ENCODE data around the gene MOSMO. TPM values are rescaled to one million over a fixed set of nuclear protein-coding genes. Genes with fewer than 3 reads are reported as not detected.
A peak's percentile ranks its signal among the peaks of the same experiment; 100 is the strongest.
"Not testable (repeated sequence)": the region's sequence is repeated elsewhere in the genome, so short reads cannot be mapped to it uniquely, and the experiment has no call there.

Gene MOSMO
- total and polyA plus RNA-seq, 2 donors from 2014 or later, result 6.3 to 12.8 TPM

GRCh38 chr16:22123759-22124490 lies 116.0 kb downstream of the MOSMO start:
- H3K36me3 ChIP-seq (ENCODE audit: control insufficient read depth in 2 of 3, insufficient read depth in 3 of 3, low read length in 3 of 3), result no peaks in the 10 kb centered on the region
- TF ChIP-seq CTCF (IDR thresholded peaks at IDR 0.05; ENCODE audit: borderline replicate concordance, extremely low read depth, insufficient read depth), result no peak
- FAIRE-seq, result no peak
- H3K4me3 ChIP-seq (ENCODE audit: low read length in 3 of 3), result no peak overlapping the region
- intact Hi-C loops (cut with DNase I), result no loop called here
- no peaks in the 10 kb centered on the region for H3K27me3 ChIP-seq (ENCODE audit: control insufficient read depth, insufficient read depth, low read length)
- DNase-seq, result peak in 1 of 5 donors; percentile 12
- no peak overlapping the region for H3K9ac ChIP-seq (ENCODE audit: low read length in 3 of 3)
- no peak overlapping the region for H3K27ac ChIP-seq (ENCODE audit: low read depth in 2 of 2, low read length in 2 of 2)
- H3K9me3 ChIP-seq (ENCODE audit: control insufficient read depth in 2 of 3, insufficient read depth in 1 of 3, low read length in 3 of 3), result no peaks in the 10 kb centered on the region
- H3K4me1 ChIP-seq (ENCODE audit: control insufficient read depth in 2 of 3, insufficient read depth in 2 of 3, low read depth in 1 of 3, low read length in 3 of 3), result no peaks in the 10 kb centered on the region

- H3K36me3 ChIP-seq (ENCODE audit: control insufficient read depth in 2 of 3, insufficient read depth in 3 of 3, low read length in 3 of 3), result no peaks in the 10 kb centered on the region
- H3K4me1 ChIP-seq (ENCODE audit: control insufficient read depth in 2 of 3, insufficient read depth in 2 of 3, low read depth in 1 of 3, low read length in 3 of 3), result no peaks in the 10 kb centered on the region
- FAIRE-seq (no peak), DNase-seq (no peak)
- no peaks in the 10 kb centered on the region for H3K9me3 ChIP-seq (ENCODE audit: control insufficient read depth in 2 of 3, insufficient read depth in 1 of 3, low read length in 3 of 3)
- intact Hi-C loops (cut with DNase I), result no loop called here
- no peak overlapping the region for H3K27ac ChIP-seq (ENCODE audit: low read depth in 2 of 2, low read length in 2 of 2)
- no peak overlapping the region for H3K4me3 ChIP-seq (ENCODE audit: low read length in 3 of 3)
- no peak for TF ChIP-seq CTCF (IDR thresholded peaks at IDR 0.05; ENCODE audit: borderline replicate concordance, extremely low read depth, insufficient read depth)
- no peak overlapping the region for H3K9ac ChIP-seq (ENCODE audit: low read length in 3 of 3)
- H3K27me3 ChIP-seq (ENCODE audit: control insufficient read depth, insufficient read depth, low read length), result no peaks in the 10 kb centered on the region
These were observed 116.8 kb downstream of the MOSMO start for GRCh38 chr16:22124583-22125284.

- Histone ChIP-seq H3K9me3 (ENCODE audit: control insufficient read depth in 2 of 3, insufficient read depth in 1 of 3, low read length in 3 of 3) (no peaks in the 10 kb centered on the region), H3K4me3 (ENCODE audit: low read length in 3 of 3) (no peak overlapping the region), H3K27ac (ENCODE audit: low read depth in 2 of 2, low read length in 2 of 2) (no peak overlapping the region), H3K9ac (ENCODE audit: low read length in 3 of 3) (no peak overlapping the region), H3K36me3 (ENCODE audit: control insufficient read depth in 2 of 3, insufficient read depth in 3 of 3, low read length in 3 of 3) (no peaks in the 10 kb centered on the region), H3K27me3 (ENCODE audit: control insufficient read depth, insufficient read depth, low read length) (no peaks in the 10 kb centered on the region), H3K4me1 (ENCODE audit: control insufficient read depth in 2 of 3, insufficient read depth in 2 of 3, low read depth in 1 of 3, low read length in 3 of 3) (no peaks in the 10 kb centered on the region)
- FAIRE-seq (no peak), DNase-seq (no peak)
- no peak for TF ChIP-seq CTCF (IDR thresholded peaks at IDR 0.05; ENCODE audit: borderline replicate concordance, extremely low read depth, insufficient read depth)
- intact Hi-C loops (cut with DNase I), result no loop called here
These were observed 118.2 kb downstream of the MOSMO start for GRCh38 chr16:22126037-22126558.

- DNase-seq; intact Hi-C loops (cut with DNase I); H3K9me3 ChIP-seq (ENCODE audit: control insufficient read depth in 2 of 3, insufficient read depth in 1 of 3, low read length in 3 of 3); H3K9ac ChIP-seq (ENCODE audit: low read length in 3 of 3); H3K36me3 ChIP-seq (ENCODE audit: control insufficient read depth in 2 of 3, insufficient read depth in 3 of 3, low read length in 3 of 3); H3K27ac ChIP-seq (ENCODE audit: low read depth in 2 of 2, low read length in 2 of 2); H3K27me3 ChIP-seq (ENCODE audit: control insufficient read depth, insufficient read depth, low read length); H3K4me3 ChIP-seq (ENCODE audit: low read length in 3 of 3); H3K4me1 ChIP-seq (ENCODE audit: control insufficient read depth in 2 of 3, insufficient read depth in 2 of 3, low read depth in 1 of 3, low read length in 3 of 3); FAIRE-seq: not testable (repeated sequence)
These were observed 120.6 kb downstream of the MOSMO start for GRCh38 chr16:22128537-22128936.
